ENCODE results near the gene PLPP1.
"Not testable (repeated sequence)": the region's sequence is repeated elsewhere in the genome, so short reads cannot be mapped to it uniquely, and the experiment has no call there.

PLPP1 gene

GRCh38 chr5:55544341-55544740, 9.6 kb upstream of the PLPP1 start:
- no peak for DNase-seq

- no peak for DNase-seq
These were observed 6.4 kb upstream of the PLPP1 start for GRCh38 chr5:55541056-55541635.

GRCh38 chr5:55540525-55540924, 5.8 kb upstream of the PLPP1 start:
- DNase-seq = no peak

GRCh38 chr5:55540024-55540423, 5.3 kb upstream of the PLPP1 start:
- no peak for DNase-seq

GRCh38 chr5:55538661-55539060, 3.9 kb upstream of the PLPP1 start:
- no peak for DNase-seq

- not testable (repeated sequence) for DNase-seq
These were observed 2.6 kb upstream of the PLPP1 start for GRCh38 chr5:55537315-55537714.

DNA sequence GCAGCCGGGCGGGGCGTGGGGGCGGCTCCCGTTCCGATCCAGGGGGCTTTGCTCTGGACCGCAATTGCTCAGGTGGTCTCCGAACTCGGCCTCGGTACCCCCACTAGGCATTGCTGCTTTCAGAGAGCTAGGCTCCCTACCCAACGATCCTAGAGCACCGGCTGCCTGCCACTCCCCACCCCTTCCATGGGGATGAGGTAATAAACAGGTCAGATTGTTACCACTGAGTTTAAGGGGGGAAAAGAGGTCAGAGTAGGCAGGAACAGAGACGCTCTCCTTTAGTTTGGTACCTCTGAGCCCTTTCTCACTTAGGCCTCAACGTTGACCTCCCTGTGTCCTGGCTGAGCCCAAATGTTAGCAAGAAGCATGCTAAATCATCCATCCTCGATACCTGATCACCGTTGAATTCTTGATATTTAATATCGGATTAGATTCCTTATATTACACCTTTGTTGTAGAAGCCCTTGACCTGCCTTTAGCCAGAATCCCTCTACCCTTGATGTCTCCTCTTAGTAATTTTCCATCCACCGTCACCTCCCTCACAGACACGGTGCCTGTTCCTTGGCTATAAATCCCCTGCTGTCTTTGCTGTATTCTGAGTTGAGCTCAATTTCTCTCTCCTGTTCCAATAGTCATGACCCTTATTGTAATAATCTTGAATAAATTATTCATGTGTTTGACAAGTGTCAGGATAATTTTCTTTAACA, 588 bp upstream of the PLPP1 start:
- no peak for DNase-seq

- DNase-seq = no peak
These were observed 986 bp downstream of the PLPP1 start for GRCh38 chr5:55533521-55534435.

- no peak for DNase-seq
These were observed 4.1 kb downstream of the PLPP1 start for GRCh38 chr5:55530669-55531068.

DNA sequence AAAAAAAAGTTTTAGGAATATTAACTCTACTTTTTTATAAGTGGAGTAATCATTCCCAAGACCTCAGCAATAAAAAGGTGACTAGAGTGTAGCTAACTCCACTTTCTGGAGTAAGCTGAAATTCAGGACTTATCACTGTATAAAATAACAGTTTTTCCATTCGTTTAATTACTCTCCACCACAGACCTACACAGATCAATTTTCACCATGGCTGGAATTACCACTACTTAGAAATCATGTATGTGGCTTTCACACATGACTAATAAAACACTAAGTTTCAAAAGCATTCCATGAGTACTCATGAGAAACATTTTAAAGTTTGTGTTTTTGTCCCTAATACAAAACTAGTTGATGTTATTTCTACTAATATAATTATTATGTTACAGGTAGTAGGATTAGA, 9.9 kb downstream of the PLPP1 start:
- no peak for DNase-seq

GRCh38 chr5:55523293-55523692, 11.5 kb downstream of the PLPP1 start:
- no peak for DNase-seq

GRCh38 chr5:55521881-55522280, 12.9 kb downstream of the PLPP1 start:
- DNase-seq = no peak

DNA sequence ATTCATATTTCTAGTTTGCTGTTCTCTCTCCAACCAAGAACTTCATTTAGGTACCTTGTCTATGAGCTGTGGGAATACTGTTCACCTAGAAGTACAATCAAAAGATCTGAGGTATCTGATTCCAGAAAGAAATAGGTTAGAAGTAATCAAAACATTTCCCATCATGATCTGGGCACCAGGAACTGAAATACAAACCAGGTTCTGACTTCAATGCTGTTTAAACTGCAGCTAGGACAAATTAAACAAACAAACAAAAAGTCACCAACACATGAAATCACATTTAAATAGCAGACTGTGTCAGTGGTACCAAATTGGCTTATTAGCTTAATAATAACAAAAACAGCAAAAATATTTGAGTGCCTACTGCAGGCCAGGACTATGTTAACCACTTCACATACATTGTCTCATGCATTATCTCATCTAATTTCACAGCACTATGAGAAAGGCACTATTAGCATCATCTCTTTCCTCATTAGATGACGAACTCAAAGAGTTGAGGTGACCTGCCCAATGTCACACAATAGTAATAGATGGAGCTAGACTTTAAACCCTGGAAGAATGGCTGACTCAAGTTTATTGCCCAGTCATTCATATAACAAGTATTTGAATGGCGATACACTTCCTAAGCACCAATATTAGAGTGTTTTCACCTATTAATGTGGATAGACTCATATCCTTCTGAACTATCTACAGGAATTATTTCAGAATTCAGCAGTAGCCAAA, 14.5 kb downstream of the PLPP1 start:
- no peak for DNase-seq

DNA sequence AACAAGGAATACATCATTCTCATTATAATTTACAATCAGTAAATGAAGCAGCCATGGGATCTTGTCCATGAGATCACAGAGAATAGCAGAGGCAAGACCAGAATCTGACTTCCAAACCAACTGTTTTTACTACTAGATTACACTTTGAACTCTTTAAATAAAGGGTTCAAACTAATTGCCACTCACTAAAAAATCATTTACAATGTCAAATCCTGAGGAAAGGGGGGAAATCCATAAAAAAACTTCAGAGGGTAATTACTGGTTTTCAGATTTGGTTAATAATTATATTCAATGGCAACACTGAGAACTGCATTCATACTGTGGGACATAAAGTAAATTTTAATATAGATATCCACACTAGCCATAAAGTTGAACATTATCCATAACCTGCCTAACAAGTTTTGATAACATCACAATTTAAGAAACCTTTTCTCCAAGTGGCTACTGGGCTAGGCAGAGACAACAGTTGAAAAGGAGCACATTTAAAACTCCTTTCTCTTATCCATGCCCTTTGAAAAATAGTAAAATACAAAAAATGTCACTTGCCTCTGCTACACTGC, 15.9 kb downstream of the PLPP1 start:
- no peak for DNase-seq

- DNase-seq = no peak
These were observed 17.0 kb downstream of the PLPP1 start for GRCh38 chr5:55517804-55518203.

- no peak for DNase-seq
These were observed 23.8 kb downstream of the PLPP1 start for GRCh38 chr5:55511010-55511409.

- DNase-seq = no peak
These were observed 24.3 kb downstream of the PLPP1 start for GRCh38 chr5:55510523-55510880.

- no peak for DNase-seq
These were observed 24.8 kb downstream of the PLPP1 start for GRCh38 chr5:55509796-55510522.

DNA sequence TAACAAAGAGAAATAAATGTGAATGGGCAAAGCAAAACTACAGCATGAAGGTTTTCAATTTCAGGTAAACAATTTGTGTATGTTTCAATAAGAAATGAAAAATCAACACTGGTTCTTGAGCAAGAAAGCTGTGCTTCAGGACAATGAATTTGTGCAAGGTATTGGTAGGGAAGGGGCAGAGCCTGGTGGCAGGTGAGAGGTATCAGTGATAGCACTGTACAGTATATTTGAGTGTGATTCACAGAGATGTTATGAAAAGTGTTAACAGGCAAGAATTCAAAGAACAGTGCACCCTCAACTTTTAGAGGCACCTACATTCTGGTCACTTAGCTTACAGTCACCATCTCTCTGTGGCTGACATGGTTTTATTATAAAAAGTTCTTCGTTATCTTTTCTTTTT, 25.7 kb downstream of the PLPP1 start:
- no peak for DNase-seq

- no peak for DNase-seq
These were observed 27.2 kb downstream of the PLPP1 start for GRCh38 chr5:55507574-55507973.

DNA sequence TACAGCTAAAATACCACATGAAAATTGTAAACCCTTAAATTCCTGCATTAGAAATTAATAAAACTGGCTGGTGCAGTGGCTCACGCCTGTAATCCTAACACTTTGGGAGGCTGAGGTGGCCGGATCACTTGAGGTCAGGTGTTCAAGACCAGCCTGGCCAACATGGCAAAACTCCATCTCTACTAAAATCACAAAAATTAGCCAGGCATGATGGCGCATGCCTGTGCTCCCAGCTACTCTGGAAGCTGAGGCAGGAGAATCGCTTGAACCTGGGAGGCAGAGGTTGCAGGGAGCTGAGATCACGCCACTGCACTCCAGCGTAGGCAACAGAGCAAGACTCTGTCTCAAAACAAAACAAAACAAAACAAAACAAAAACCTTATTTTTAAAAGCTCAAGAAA, 29.1 kb downstream of the PLPP1 start:
- not testable (repeated sequence) for DNase-seq

DNA sequence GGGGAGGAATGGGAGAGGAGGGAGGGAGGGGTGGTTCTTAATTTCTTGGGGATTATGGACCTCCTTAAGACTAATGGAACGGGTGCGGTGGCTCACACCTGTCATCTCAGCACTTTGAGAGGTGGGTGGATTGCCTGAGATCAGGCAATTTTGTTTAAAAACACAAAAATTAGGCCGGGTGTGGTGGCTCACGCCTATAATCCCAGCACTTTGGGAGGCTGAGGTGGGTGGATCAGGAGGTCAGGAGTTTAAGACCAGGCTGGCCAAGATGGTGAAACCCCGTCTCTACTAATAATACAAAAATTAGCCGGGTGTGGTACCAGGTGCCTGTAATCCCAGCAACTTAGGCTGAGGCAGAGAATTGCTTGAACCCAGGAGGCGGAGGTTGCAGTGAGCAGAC, 30.8 kb downstream of the PLPP1 start:
- DNase-seq = not testable (repeated sequence)
